Raji (cell line): ENCODE data around the gene MPZL3.

ENCODE experiments used
- POLR2A ChIP-seq: IDR thresholded peaks from 2 replicates; pipeline ENCODE4 v1.6.1; 2011; ENCODE audit warnings: low read depth, low read length, control low read depth; ENCODE audit not compliant: insufficient read depth

MPZL3 gene

DNA sequence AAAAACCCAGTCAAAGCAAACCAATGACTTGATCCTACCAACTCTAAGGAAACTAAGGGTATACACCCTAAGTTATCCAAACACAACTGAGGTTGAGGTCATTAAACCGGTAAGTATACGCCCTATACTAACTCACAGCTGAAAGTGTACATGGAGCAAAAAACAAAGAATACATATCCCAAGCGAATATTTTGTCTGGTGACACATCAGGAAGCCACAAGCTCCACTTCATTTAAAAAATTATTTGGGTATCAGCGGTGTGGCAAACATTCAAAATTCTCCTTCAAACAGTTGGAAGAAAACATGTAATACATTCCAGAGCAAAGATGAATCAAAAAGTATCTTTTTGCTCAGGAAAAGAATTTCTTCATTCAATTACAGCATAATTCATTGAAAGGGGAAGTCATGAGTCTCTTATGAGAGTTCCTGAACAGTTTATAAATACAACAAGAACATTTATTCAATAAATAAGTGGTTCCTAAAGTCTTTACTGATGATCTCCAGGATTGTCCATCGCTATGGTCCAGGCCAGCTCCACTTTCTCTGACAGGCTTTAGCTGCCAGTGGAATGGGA is 22.8 kb downstream of the MPZL3 start:
- no peak for TF ChIP-seq POLR2A

- TF ChIP-seq POLR2A = no peak
Measured at GRCh38 chr11:118227865-118228785, 24.0 kb downstream of the MPZL3 start.

DNA sequence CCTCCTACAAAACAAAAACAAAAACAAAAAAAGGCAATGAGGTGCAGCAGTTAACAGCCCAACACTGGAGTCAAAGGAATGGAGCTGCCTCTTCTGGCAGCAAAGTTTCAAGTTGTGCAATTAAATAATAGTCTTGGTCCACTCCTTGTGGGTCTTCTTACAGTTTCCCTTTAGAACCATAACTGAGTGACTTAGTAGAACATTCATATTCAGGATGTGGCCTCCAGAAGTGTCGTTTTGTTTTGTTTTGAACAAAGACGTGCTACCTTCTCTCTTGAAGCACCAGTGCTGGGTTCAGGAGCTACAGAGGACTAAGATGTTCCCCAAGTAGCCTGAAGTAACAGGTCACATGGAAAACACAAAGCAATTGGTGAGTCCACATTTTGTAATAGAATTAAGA is 25.4 kb downstream of the MPZL3 start:
- TF ChIP-seq POLR2A = no peak

- TF ChIP-seq POLR2A = no peak
Measured at GRCh38 chr11:118226296-118226695, 25.9 kb downstream of the MPZL3 start.

GRCh38 chr11:118224511-118225188 is 27.5 kb downstream of the MPZL3 start, which contains the start of gene JAML:
TSS of gene JAML (minus strand) at chr11:118225011. CDS start at chr11:118214866, 10,145 bp downstream.
- TF ChIP-seq POLR2A = no peak

DNA sequence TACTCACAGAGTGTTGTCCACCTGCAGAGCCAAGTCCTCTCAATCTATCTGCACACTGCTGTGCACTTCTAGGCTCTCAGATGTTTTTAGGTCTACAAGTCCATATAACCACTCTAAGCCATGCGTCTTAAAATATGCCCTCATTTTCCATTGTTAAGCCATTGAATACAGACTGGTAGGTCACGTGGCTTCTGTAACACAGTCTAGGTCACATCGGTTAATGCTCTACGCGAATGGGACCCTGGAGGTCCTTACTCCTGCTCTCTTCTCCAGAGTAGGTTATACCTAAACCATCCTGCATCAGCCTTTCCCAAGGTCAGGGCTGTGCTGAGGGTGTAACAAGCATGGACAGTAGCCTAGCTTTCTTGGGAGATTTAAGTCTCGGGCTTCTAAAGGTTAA is 28.2 kb downstream of the MPZL3 start:
- TF ChIP-seq POLR2A = no peak

GRCh38 chr11:118223570-118223969 is 28.6 kb downstream of the MPZL3 start:
- TF ChIP-seq POLR2A = no peak

DNA sequence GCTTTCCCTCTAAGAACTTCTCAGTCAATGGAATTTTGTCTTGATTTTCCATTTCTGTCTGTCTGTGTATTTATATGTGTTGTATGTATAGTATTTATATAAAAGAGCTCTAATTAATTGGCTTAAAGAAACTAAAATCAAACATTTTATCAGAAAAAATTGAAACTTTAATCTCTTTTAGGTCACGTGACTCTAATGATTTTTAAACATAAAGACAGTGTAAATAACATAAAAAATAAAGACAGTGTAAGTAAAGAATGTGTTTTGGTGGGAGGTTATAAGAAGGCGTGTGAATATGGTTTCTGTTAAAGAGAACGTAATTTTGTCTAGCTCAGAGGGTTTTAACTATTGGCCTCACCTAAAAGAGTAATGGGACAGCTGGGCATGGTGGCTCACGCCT is 29.7 kb downstream of the MPZL3 start:
- TF ChIP-seq POLR2A = no peak

DNA sequence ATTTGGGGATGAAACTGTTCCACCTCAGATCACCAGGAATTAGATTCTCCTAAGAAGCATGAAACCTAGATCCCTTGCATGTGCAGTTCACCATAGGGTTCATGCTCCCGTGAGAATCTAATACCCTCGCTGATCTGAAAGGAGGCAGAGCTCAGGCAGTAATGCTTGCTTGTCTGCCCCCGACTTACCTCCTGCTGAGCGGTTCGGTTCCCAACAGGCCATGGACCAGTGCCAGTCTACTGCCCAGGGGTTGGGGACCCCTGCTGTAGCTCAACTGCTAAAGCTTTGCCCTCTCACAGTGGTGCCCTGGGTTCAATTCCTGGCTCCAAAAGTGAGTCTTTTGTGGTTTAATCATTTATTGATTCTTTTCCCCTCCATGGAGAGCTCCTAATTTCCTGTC is 30.7 kb downstream of the MPZL3 start:
- TF ChIP-seq POLR2A = no peak

- no peak for TF ChIP-seq POLR2A
Measured at GRCh38 chr11:118219732-118220131, 32.4 kb downstream of the MPZL3 start.

GRCh38 chr11:118219244-118219643 is 32.9 kb downstream of the MPZL3 start:
- TF ChIP-seq POLR2A = no peak

GRCh38 chr11:118217575-118217974 is 34.6 kb downstream of the MPZL3 start:
- TF ChIP-seq POLR2A = no peak

DNA sequence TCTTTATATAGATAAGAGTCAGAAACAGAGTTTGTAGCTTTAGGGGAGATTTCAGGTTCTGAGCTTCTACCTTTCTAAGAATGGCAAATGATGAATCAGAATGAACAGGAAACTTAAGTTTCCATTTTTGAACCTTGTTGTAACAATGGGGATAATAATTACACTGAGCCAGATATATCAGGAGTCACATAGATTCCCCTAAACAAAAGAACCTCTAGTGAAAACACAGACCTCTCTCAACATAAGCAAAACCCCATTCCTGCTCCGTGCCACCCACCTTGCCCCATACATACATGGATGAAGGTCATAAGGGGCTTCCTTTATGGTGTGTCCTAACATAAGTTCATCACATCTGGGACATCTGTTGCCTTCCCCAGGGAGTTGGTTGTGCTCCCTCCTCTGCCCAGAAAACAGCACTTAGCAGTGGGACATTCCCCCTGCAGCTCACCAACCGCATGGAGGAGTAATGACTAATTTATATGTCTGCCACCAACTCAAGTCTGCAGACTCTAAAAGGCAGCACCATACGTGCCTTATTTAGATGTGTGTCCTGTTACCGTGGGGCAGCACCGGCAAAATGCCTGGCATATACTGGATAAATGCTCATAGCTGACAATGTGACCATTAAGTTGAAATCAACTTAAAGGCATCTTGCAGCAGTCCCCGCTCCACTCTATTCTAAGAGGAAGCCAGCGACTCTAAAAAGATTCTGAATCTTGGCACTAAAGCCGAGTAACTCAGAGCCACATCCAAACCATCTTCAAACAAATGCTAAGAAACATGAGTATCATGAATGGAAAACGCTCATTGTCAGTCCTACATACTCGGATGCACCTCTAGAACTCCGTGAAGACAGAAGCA is 35.3 kb downstream of the MPZL3 start:
- no peak for TF ChIP-seq POLR2A

- no peak for TF ChIP-seq POLR2A
Measured at GRCh38 chr11:118215765-118216164, 36.4 kb downstream of the MPZL3 start.

GRCh38 chr11:118215262-118215661 is 36.9 kb downstream of the MPZL3 start:
- TF ChIP-seq POLR2A = no peak
